ENCODE data around the gene APEX1.

APEX1 gene

DNA sequence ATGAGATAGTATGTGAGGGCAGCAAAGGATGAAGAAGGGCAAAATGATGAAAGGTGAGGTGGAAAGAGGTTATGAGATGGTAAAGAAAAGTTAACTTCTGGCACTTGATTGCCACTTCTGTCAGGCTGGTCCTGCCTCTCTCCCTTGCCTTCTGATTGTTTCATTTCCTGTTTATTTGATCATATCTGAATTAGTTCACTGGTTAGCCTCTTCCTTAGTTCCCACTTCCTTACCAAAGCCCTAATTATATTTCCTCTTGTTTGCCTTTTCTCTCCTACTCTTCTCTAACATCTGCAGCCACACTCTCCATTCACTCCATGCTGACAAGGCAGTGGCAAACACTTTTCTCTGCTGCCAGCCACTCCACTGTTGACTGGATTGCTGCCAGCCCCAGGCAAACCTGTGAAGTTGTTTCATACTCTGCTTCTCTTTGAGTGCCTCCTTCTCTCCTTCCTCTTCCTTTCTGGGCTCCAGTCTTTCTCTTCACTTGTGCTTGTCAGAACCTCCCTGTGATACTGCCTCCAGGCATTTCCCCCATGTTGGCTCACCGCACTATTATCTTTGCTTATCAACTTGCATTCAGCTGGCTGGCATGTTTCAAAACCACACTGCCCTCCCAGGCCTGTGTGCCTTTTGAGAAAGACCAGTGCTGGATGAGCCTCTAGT is 22.3 kb downstream of the APEX1 start:
- Histone ChIP-seq H3K4me3 (replicated peaks; ENCODE audit: insufficient read depth, low read length) (no peak overlapping the region), H3K27ac (replicated peaks) (peak overlapping the region; percentile 50), H3K27me3 (ENCODE audit: insufficient read depth, poor library complexity, severe bottlenecking) (no peaks in the 10 kb centered on the region)
- DNase-seq (ENCODE audit: low read depth in 1 of 2, low spot score in 1 of 2): peak in 1 of 2 experiments; percentile 84
- TF ChIP-seq POLR2AphosphoS5 (IDR thresholded peaks at IDR 0.05; ENCODE audit: low read depth) (peak; percentile 80), SPI1 (IDR thresholded peaks at IDR 0.05; ENCODE audit: borderline replicate concordance, low read depth) (peak; percentile 40; the same call in 1 of the 2 replicates), GABPA (IDR thresholded peaks at IDR 0.05; ENCODE audit: low read depth) (no peak)

DNA sequence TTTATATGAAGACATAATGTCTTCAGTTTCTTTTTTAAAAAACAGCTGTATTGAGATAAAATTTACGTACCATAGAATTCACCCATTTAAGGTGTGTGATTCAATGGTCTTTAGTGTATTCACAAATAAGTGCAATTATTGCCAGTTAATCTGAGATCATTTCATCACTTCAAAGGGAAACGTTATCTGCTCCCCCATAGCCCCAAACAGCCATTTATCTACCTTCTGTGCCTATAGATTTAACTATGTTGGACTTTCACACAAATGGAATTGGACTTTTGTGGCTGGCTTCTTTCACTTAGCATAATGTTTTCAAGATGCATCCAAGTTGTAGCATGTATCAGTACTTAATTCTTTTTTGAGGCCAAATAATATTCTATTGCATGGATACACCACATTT is 23.9 kb downstream of the APEX1 start:
- Histone ChIP-seq H3K4me3 (replicated peaks; ENCODE audit: insufficient read depth, low read length) (no peak overlapping the region), H3K27ac (replicated peaks) (peak overlapping the region; percentile 19), H3K27me3 (ENCODE audit: insufficient read depth, poor library complexity, severe bottlenecking) (no peaks in the 10 kb centered on the region)
- TF ChIP-seq, protein P1, sequence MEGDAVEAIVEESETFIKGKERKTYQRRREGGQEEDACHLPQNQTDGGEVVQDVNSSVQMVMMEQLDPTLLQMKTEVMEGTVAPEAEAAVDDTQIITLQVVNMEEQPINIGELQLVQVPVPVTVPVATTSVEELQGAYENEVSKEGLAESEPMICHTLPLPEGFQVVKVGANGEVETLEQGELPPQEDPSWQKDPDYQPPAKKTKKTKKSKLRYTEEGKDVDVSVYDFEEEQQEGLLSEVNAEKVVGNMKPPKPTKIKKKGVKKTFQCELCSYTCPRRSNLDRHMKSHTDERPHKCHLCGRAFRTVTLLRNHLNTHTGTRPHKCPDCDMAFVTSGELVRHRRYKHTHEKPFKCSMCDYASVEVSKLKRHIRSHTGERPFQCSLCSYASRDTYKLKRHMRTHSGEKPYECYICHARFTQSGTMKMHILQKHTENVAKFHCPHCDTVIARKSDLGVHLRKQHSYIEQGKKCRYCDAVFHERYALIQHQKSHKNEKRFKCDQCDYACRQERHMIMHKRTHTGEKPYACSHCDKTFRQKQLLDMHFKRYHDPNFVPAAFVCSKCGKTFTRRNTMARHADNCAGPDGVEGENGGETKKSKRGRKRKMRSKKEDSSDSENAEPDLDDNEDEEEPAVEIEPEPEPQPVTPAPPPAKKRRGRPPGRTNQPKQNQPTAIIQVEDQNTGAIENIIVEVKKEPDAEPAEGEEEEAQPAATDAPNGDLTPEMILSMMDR (IDR thresholded peaks at IDR 0.05; ENCODE audit: insufficient read depth, low read length): no peak
- no peak for TF ChIP-seq SPI1 (IDR thresholded peaks at IDR 0.05; ENCODE audit: borderline replicate concordance, low read depth)
- TF ChIP-seq POLR2AphosphoS5 (IDR thresholded peaks at IDR 0.05; ENCODE audit: low read depth): no peak
- TF ChIP-seq GABPA (IDR thresholded peaks at IDR 0.05; ENCODE audit: low read depth): no peak
- TF ChIP-seq, protein P2, sequence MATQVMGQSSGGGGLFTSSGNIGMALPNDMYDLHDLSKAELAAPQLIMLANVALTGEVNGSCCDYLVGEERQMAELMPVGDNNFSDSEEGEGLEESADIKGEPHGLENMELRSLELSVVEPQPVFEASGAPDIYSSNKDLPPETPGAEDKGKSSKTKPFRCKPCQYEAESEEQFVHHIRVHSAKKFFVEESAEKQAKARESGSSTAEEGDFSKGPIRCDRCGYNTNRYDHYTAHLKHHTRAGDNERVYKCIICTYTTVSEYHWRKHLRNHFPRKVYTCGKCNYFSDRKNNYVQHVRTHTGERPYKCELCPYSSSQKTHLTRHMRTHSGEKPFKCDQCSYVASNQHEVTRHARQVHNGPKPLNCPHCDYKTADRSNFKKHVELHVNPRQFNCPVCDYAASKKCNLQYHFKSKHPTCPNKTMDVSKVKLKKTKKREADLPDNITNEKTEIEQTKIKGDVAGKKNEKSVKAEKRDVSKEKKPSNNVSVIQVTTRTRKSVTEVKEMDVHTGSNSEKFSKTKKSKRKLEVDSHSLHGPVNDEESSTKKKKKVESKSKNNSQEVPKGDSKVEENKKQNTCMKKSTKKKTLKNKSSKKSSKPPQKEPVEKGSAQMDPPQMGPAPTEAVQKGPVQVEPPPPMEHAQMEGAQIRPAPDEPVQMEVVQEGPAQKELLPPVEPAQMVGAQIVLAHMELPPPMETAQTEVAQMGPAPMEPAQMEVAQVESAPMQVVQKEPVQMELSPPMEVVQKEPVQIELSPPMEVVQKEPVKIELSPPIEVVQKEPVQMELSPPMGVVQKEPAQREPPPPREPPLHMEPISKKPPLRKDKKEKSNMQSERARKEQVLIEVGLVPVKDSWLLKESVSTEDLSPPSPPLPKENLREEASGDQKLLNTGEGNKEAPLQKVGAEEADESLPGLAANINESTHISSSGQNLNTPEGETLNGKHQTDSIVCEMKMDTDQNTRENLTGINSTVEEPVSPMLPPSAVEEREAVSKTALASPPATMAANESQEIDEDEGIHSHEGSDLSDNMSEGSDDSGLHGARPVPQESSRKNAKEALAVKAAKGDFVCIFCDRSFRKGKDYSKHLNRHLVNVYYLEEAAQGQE (IDR thresholded peaks at IDR 0.05; ENCODE audit: insufficient replicate concordance, low read depth): no peak
- DNase-seq (ENCODE audit: low read depth in 1 of 2, low spot score in 1 of 2): no peak

DNA sequence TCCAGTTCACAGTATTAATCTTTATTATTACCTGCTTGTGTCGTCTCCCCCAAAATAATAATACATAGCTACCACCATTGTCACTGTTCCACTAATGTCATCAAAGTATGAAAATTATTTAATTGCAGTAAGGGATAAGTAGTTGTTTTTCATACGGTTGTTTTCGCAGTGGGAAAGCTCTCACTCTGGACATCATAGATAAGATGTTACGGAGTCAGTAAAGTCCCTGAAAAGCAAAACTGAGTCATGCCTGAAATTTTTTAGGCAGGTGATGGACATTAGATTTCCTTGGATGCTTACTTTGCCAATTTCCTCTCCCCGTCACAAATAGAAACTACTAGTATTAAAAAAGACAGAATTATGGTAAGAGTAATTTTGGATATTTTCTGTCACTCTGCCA is 27.4 kb downstream of the APEX1 start:
- H3K27me3 ChIP-seq (ENCODE audit: insufficient read depth, poor library complexity, severe bottlenecking): no peaks in the 10 kb centered on the region
- H3K4me3 ChIP-seq (replicated peaks; ENCODE audit: insufficient read depth, low read length): no peak overlapping the region
- no peak for DNase-seq (ENCODE audit: low read depth in 1 of 2, low spot score in 1 of 2)
- H3K27ac ChIP-seq (replicated peaks): no peak overlapping the region
- no peak for TF ChIP-seq SPI1 (IDR thresholded peaks at IDR 0.05; ENCODE audit: borderline replicate concordance, low read depth)
- no peak for TF ChIP-seq GABPA (IDR thresholded peaks at IDR 0.05; ENCODE audit: low read depth)
- TF ChIP-seq, protein P1 (IDR thresholded peaks at IDR 0.05; ENCODE audit: insufficient read depth, low read length): no peak
- TF ChIP-seq, protein P2 (IDR thresholded peaks at IDR 0.05; ENCODE audit: insufficient replicate concordance, low read depth): no peak
- TF ChIP-seq POLR2AphosphoS5 (IDR thresholded peaks at IDR 0.05; ENCODE audit: low read depth): no peak

DNA sequence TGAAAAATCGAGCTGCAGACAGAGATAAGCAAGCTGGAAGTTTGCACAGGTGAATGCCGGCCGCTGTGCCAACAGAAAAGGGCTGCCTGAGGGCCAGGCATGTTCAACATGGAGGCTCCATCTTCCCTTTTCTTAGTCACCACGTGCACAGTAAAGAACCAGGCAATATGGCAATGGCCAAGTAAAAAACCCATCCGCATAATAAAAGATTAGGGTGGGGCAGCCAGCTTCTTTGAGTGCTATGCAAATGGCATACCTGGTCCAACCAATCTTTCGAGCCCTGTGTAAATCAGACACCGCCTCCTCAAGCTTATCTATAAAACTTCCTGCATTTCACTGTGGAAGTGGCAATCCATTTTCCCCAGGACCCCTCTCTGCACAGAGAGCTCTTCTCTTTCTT is 30.9 kb downstream of the APEX1 start:
- no peak for TF ChIP-seq GABPA (IDR thresholded peaks at IDR 0.05; ENCODE audit: low read depth)
- no peak for TF ChIP-seq SPI1 (IDR thresholded peaks at IDR 0.05; ENCODE audit: borderline replicate concordance, low read depth)
- no peak for TF ChIP-seq POLR2AphosphoS5 (IDR thresholded peaks at IDR 0.05; ENCODE audit: low read depth)
- TF ChIP-seq, protein P1 (IDR thresholded peaks at IDR 0.05; ENCODE audit: insufficient read depth, low read length): no peak
- TF ChIP-seq, protein P2 (IDR thresholded peaks at IDR 0.05; ENCODE audit: insufficient replicate concordance, low read depth): no peak
- H3K27ac ChIP-seq (replicated peaks): 0 out of 2 replicates have a peak overlapping the region, but pooled peaks have one; percentile 26
- H3K4me3 ChIP-seq (replicated peaks; ENCODE audit: insufficient read depth, low read length): no peak overlapping the region
- no peak for DNase-seq (ENCODE audit: low read depth in 1 of 2, low spot score in 1 of 2)
- no peaks in the 10 kb centered on the region for H3K27me3 ChIP-seq (ENCODE audit: insufficient read depth, poor library complexity, severe bottlenecking)

Data from HL-60 (cell line).